OCI-LY1 (cell line): ENCODE results near the gene LCN9.

Experiments
- EZH2 ChIP-seq: fragments of 200-600 bp; sonication (generic), shearing (Covaris generic); IDR thresholded peaks from 2 replicates; pipeline ENCODE4 v1.8.0; 2017; ENCODE audit warnings: borderline replicate concordance, mixed run types, mild to moderate bottlenecking, antibody characterized with exemption, low read length, moderate library complexity, mixed read lengths
- TF ChIP-seq, protein P1 (sequence below): fragments of 200-600 bp; sonication (generic), shearing (Covaris generic); IDR thresholded peaks from 2 replicates; pipeline ENCODE4 v1.5.1; 2017; ENCODE audit warnings: mild to moderate bottlenecking, antibody characterized with exemption, low read length, moderate library complexity, mixed read lengths

- TF ChIP-seq, protein P1, sequence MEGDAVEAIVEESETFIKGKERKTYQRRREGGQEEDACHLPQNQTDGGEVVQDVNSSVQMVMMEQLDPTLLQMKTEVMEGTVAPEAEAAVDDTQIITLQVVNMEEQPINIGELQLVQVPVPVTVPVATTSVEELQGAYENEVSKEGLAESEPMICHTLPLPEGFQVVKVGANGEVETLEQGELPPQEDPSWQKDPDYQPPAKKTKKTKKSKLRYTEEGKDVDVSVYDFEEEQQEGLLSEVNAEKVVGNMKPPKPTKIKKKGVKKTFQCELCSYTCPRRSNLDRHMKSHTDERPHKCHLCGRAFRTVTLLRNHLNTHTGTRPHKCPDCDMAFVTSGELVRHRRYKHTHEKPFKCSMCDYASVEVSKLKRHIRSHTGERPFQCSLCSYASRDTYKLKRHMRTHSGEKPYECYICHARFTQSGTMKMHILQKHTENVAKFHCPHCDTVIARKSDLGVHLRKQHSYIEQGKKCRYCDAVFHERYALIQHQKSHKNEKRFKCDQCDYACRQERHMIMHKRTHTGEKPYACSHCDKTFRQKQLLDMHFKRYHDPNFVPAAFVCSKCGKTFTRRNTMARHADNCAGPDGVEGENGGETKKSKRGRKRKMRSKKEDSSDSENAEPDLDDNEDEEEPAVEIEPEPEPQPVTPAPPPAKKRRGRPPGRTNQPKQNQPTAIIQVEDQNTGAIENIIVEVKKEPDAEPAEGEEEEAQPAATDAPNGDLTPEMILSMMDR = no peak
- no peak for TF ChIP-seq EZH2
Observed at GRCh38 chr9:135647884-135648283, 15.2 kb upstream of the LCN9 start.
